Measurements from ENCODE around the gene SV2A. TPM values are rescaled to one million over a fixed set of nuclear protein-coding genes. Genes with fewer than 3 reads are reported as not detected.
"Not testable (repeated sequence)": the region's sequence is repeated elsewhere in the genome, so short reads cannot be mapped to it uniquely, and the experiment has no call there.

Gene SV2A
- polyA plus RNA-seq, 1 donor: 5.1 TPM

DNA sequence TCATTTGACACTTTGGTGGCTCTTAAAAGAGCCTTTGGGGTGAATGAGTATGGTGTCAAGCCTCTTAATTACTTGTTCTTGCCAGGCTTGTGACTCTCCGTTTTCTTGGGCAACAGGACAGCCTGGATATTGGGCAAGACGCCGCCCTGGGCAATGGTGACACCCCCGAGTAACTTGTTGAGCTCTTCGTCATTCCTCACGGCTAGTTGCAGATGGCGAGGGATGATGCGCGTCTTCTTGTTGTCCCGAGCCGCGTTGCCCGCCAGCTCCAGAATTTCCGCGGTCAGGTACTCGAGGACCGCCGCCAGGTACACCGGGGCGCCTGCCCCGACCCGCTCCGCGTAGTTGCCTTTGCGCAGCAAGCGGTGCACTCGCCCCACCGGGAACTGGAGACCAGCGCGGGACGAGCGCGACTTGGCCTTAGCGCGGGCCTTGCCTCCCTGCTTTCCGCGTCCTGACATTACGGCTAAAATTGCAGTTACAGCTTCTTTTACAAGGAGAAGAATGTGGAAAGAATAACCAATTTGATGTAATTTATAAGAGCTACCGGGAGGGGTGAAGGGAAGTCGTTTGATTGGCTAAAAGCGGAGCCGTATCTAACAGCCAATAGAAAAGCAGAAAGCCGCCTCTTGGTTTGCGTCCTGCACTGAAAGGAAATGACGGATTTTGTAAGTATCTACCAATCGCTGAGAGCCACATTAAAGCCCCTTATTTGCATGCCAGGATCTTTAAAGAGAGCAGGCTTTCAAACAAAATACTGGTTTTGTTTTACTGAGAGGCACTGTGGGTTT is 30.0 kb downstream of the SV2A start:
- peaks cover 11% of the 10 kb centered on the region for H3K4me1 ChIP-seq (ENCODE audit: control insufficient read depth, insufficient read depth, low read length)
- 0% methylated on average over 2 of the region's 46 CpGs for WGBS (ENCODE audit: insufficient coverage, low lambda C conversion rate)
- H3K27me3 ChIP-seq (ENCODE audit: control insufficient read depth, insufficient read depth, low read length): no peaks in the 10 kb centered on the region
- H3K4me3 ChIP-seq (ENCODE audit: low read length): peak overlapping the region; percentile 79
- H3K9me3 ChIP-seq (ENCODE audit: control insufficient read depth, low read depth, low read length): no peaks in the 10 kb centered on the region
- peak overlapping the region; percentile 95 for H3K27ac ChIP-seq (ENCODE audit: low read length)
- no peaks in the 10 kb centered on the region for H3K36me3 ChIP-seq (ENCODE audit: control insufficient read depth, insufficient read depth, low read length)
- DNase-seq: peak; percentile 97 to 99

DNA sequence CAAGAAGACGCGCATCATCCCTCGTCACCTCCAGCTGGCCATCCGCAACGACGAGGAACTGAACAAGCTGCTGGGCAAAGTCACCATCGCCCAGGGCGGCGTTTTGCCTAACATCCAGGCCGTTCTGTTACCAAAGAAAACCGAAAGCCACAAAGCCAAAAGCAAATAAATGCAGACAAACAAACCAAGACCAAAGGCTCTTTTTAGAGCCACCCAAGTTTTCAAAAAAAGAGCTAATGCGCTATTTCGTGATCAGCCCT is 30.5 kb downstream of the SV2A start:
- H3K27me3 ChIP-seq (ENCODE audit: control insufficient read depth, insufficient read depth, low read length); H3K9me3 ChIP-seq (ENCODE audit: control insufficient read depth, low read depth, low read length); DNase-seq; H3K36me3 ChIP-seq (ENCODE audit: control insufficient read depth, insufficient read depth, low read length): not testable (repeated sequence)
- peak overlapping the region; percentile 95 for H3K27ac ChIP-seq (ENCODE audit: low read length)
- WGBS (ENCODE audit: insufficient coverage, low lambda C conversion rate): 0% methylated on average over 2 of the region's 13 CpGs
- H3K4me1 ChIP-seq (ENCODE audit: control insufficient read depth, insufficient read depth, low read length): peaks cover 13% of the 10 kb centered on the region
- peak overlapping the region; percentile 79 for H3K4me3 ChIP-seq (ENCODE audit: low read length)

DNA sequence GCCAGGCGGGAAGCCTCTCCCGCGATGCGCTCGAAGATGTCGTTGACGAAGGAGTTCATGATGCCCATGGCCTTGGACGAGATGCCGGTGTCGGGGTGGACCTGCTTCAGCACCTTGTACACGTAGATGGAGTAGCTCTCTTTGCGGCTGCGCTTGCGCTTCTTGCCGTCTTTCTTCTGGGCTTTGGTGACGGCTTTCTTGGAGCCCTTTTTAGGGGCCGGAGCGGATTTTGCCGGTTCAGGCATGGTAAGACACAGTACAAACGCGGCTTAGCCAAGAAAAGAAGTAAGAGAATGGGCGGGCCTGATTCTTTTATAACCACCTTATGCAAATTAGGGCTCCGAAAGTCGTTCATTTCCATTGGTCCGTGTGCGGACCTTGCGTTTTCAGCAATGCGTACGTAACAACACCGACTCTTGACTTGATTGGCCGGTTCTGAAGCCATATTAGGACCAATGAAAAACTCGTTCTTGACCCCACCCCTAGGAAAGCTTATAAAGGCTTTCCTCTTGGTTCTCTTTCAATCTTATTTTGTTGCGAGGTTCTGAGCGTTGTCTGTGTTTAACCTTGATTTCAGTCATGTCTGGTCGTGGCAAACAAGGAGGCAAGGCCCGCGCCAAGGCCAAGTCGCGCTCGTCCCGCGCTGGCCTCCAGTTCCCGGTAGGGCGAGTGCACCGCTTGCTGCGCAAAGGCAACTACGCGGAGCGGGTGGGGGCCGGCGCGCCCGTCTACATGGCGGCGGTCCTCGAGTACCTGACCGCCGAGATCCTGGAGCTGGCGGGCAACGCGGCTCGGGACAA is 31.0 kb downstream of the SV2A start:
- H3K36me3 ChIP-seq (ENCODE audit: control insufficient read depth, insufficient read depth, low read length): no peaks in the 10 kb centered on the region
- H3K4me3 ChIP-seq (ENCODE audit: low read length): peak overlapping the region; percentile 79
- no peaks in the 10 kb centered on the region for H3K9me3 ChIP-seq (ENCODE audit: control insufficient read depth, low read depth, low read length)
- peak; percentile 99 to 100 for DNase-seq
- H3K27me3 ChIP-seq (ENCODE audit: control insufficient read depth, insufficient read depth, low read length): no peaks in the 10 kb centered on the region
- peak overlapping the region; percentile 95 for H3K27ac ChIP-seq (ENCODE audit: low read length)
- peaks cover 17% of the 10 kb centered on the region for H3K4me1 ChIP-seq (ENCODE audit: control insufficient read depth, insufficient read depth, low read length)
- 0% methylated on average over 6 of the region's 62 CpGs for WGBS (ENCODE audit: insufficient coverage, low lambda C conversion rate)

DNA sequence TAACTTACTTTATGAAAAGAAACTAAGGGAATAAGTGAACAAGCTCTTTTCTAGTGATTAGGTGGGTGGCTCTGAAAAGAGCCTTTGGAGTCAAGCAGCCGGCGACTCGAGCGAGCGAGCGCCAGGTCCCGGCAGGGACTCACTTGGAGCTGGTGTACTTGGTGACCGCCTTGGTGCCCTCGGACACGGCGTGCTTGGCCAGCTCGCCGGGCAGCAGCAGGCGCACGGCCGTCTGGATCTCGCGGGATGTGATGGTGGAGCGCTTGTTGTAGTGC is 31.6 kb downstream of the SV2A start:
- H3K27ac ChIP-seq (ENCODE audit: low read length): peak overlapping the region; percentile 95
- not testable (repeated sequence) for H3K36me3 ChIP-seq (ENCODE audit: control insufficient read depth, insufficient read depth, low read length); H3K9me3 ChIP-seq (ENCODE audit: control insufficient read depth, low read depth, low read length); H3K27me3 ChIP-seq (ENCODE audit: control insufficient read depth, insufficient read depth, low read length); DNase-seq
- no CpG with 5 or more reads among the region's 19 CpGs for WGBS (ENCODE audit: insufficient coverage, low lambda C conversion rate)
- peaks cover 17% of the 10 kb centered on the region for H3K4me1 ChIP-seq (ENCODE audit: control insufficient read depth, insufficient read depth, low read length)
- peak overlapping the region; percentile 65 for H3K4me3 ChIP-seq (ENCODE audit: low read length)

- H3K9me3 ChIP-seq (ENCODE audit: control insufficient read depth, low read depth, low read length): no peaks in the 10 kb centered on the region
- H3K27ac ChIP-seq (ENCODE audit: low read length): peak overlapping the region; percentile 95
- no peaks in the 10 kb centered on the region for H3K36me3 ChIP-seq (ENCODE audit: control insufficient read depth, insufficient read depth, low read length)
- no peaks in the 10 kb centered on the region for H3K27me3 ChIP-seq (ENCODE audit: control insufficient read depth, insufficient read depth, low read length)
- 0% methylated on average over 2 of the region's 36 CpGs for WGBS (ENCODE audit: insufficient coverage, low lambda C conversion rate)
- peak overlapping the region; percentile 65 for H3K4me3 ChIP-seq (ENCODE audit: low read length)
- DNase-seq: peak; percentile 76 to 86
- peaks cover 17% of the 10 kb centered on the region for H3K4me1 ChIP-seq (ENCODE audit: control insufficient read depth, insufficient read depth, low read length)
Measured at GRCh38 chr1:149885339-149886120, 32.1 kb downstream of the SV2A start.

- peak in 1 of 2 donors; percentile 50 for DNase-seq
- peak overlapping the region; percentile 65 for H3K4me3 ChIP-seq (ENCODE audit: low read length)
- WGBS (ENCODE audit: insufficient coverage, low lambda C conversion rate): no CpG with 5 or more reads among the region's 9 CpGs
- peaks cover 17% of the 10 kb centered on the region for H3K4me1 ChIP-seq (ENCODE audit: control insufficient read depth, insufficient read depth, low read length)
- no peaks in the 10 kb centered on the region for H3K9me3 ChIP-seq (ENCODE audit: control insufficient read depth, low read depth, low read length)
- H3K36me3 ChIP-seq (ENCODE audit: control insufficient read depth, insufficient read depth, low read length): no peaks in the 10 kb centered on the region
- H3K27me3 ChIP-seq (ENCODE audit: control insufficient read depth, insufficient read depth, low read length): no peaks in the 10 kb centered on the region
- H3K27ac ChIP-seq (ENCODE audit: low read length): peak overlapping the region; percentile 95
Measured at GRCh38 chr1:149884433-149885338, 33.0 kb downstream of the SV2A start.

- Histone ChIP-seq H3K36me3 (ENCODE audit: control insufficient read depth, insufficient read depth, low read length) (no peaks in the 10 kb centered on the region), H3K27me3 (ENCODE audit: control insufficient read depth, insufficient read depth, low read length) (no peaks in the 10 kb centered on the region), H3K4me1 (ENCODE audit: control insufficient read depth, insufficient read depth, low read length) (peaks cover 13% of the 10 kb centered on the region), H3K4me3 (ENCODE audit: low read length) (no peak overlapping the region), H3K27ac (ENCODE audit: low read length) (no peak overlapping the region), H3K9me3 (ENCODE audit: control insufficient read depth, low read depth, low read length) (no peaks in the 10 kb centered on the region)
- DNase-seq: no peak
- WGBS (ENCODE audit: insufficient coverage, low lambda C conversion rate): 67% methylated on average over 1 of the region's 3 CpGs
Measured at GRCh38 chr1:149883598-149884247, 33.9 kb downstream of the SV2A start.

GRCh38 chr1:149881876-149882275 is 35.8 kb downstream of the SV2A start:
- Histone ChIP-seq H3K27ac (ENCODE audit: low read length) (no peak overlapping the region), H3K36me3 (ENCODE audit: control insufficient read depth, insufficient read depth, low read length) (no peaks in the 10 kb centered on the region), H3K4me3 (ENCODE audit: low read length) (no peak overlapping the region), H3K9me3 (ENCODE audit: control insufficient read depth, low read depth, low read length) (no peaks in the 10 kb centered on the region), H3K4me1 (ENCODE audit: control insufficient read depth, insufficient read depth, low read length) (peaks cover 12% of the 10 kb centered on the region), H3K27me3 (ENCODE audit: control insufficient read depth, insufficient read depth, low read length) (no peaks in the 10 kb centered on the region)
- DNase-seq: peak in 1 of 2 donors; percentile 60
- no CpG with 5 or more reads among the region's 1 CpG for WGBS (ENCODE audit: insufficient coverage, low lambda C conversion rate)

GRCh38 chr1:149879556-149879955 is 38.1 kb downstream of the SV2A start:
- Histone ChIP-seq H3K27ac (ENCODE audit: low read length) (no peak overlapping the region), H3K4me3 (ENCODE audit: low read length) (no peak overlapping the region), H3K9me3 (ENCODE audit: control insufficient read depth, low read depth, low read length) (no peaks in the 10 kb centered on the region), H3K4me1 (ENCODE audit: control insufficient read depth, insufficient read depth, low read length) (peaks cover 8% of the 10 kb centered on the region), H3K27me3 (ENCODE audit: control insufficient read depth, insufficient read depth, low read length) (no peaks in the 10 kb centered on the region), H3K36me3 (ENCODE audit: control insufficient read depth, insufficient read depth, low read length) (no peaks in the 10 kb centered on the region)
- DNase-seq: no peak
- WGBS (ENCODE audit: insufficient coverage, low lambda C conversion rate): no CpG with 5 or more reads among the region's 1 CpG

All from large intestine (tissue), 3 donors.